Activated gamma-delta T cell treated with anti-CD3 and anti-CD28 coated beads, Interleukin-2, amount 50 U/mL, for 16 hours (primary cell): ENCODE results near the gene HNMT.
"Not testable (repeated sequence)": the region's sequence is repeated elsewhere in the genome, so short reads cannot be mapped to it uniquely, and the experiment has no call there.

ENCODE experiments used
- DNase-seq: peaks from one replicate; pipeline ENCODE4 v3.0.0-alpha.2; 2020; ENCODE audit warnings: low read depth

HNMT gene

DNA sequence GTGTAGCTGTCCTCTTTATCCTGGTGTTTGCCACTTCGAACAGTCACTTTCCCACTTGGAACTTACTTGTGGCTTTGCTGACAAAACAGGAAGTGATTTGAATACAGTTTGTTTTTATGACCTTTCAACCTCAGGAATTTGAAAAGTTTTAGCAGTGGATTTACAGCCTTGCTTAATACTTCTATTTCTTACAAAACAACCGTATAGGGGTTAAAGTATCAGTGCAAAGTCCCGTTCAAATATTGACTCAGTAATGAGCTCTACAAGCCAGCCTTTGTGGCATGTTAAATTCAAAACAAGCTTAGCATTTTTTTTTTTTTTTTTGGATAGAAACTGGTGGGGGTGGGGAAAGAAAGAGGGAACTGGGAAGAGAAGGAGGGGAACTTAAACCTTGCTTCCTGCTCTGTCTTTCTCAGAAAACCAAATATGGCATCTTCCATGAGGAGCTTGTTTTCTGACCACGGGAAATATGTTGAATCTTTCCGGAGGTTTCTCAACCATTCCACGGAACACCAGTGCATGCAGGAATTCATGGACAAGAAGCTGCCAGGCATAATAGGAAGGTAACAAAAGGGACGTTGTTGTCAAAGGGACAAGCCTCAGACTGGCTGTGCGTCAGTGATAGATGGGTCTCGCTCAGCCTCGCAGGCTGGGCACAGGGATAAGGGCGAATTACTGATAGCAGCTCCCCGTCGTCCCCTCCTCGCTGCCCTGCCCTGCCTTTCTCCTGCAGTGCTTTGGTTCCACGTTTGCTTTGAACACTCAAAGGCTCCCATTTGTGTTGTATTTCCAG lies at the start of gene HNMT:
HNMT (plus strand) TSS at position 408 of the 793 bp plus-strand sequence; CDS start at position 427, 19 bp downstream.
- no peak for DNase-seq

DNA sequence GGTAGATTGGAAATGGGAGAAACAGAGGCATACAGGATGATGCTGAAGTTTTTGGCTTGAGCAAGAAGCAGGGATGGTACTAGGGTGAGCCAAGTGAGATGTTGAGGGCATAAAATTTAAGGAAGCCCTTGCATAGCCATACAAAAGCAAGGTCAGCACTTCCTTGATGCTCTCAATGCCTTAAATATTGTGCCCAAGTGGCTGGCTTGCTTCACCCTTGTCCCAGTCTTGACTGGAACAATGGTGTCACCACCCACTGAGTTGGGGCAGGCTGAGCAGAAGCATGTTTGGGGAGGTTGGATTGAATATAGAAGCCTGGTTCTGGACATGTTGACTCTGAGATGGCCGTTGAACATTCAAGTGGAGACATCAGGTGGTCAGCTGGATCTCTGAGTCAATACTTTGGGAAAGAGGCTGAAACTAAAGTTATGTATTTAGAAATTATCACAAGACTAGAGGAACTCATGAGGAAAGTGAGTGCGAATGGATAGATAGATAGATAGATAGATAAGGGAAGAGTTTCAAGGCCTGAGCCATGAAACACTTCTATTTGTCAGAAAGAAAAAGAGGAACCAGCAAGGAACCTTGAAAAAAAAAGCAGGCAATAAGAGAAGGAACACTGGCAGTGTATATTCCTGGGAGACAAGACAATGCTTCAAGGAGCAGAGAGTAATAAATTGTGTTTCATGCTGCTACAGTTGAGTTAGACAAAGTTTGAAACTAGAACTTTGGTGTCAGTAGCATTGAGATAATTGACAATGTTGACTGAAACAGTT lies 43.0 kb upstream of the HNMT start:
- DNase-seq, result no peak

DNA sequence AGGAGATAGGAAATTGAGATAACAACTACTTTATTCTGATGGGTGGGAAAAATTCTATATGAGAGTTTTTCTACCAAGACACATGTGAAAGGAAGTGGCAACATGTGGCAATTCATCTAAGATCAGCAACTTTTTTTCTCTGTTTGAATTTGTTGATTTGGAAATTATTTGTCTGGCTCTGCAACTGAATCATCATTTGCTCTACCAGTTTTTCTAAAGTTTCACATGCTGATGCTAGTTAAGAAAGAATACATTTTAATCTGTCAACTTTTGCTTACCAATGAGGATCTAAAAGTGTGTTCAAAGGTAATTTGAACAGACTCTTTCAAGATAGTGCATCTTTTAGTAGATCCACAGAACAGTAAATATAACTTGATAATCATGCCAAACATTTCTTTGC lies 42.1 kb upstream of the HNMT start:
- DNase-seq, result not testable (repeated sequence)

DNA sequence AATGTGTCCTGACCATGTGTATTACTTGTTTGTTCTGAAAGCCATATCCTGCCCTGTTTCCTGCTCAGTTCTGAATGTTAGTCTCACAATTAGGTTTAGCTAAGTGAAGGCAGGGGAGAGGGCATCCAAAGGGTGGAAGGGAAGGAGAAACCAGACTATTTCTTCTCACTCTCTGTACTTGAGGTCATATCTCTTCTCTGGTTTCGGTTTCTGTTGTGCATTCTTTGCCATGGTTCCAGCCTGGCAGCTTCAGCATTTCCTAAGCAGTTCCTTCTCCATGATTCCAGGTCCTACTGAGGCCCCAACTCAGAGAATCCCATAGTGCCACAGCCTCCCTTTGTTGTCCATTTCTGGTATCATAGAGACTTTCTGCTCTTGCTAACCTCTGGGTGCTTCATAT lies 40.3 kb upstream of the HNMT start:
- DNase-seq, result no peak

DNA sequence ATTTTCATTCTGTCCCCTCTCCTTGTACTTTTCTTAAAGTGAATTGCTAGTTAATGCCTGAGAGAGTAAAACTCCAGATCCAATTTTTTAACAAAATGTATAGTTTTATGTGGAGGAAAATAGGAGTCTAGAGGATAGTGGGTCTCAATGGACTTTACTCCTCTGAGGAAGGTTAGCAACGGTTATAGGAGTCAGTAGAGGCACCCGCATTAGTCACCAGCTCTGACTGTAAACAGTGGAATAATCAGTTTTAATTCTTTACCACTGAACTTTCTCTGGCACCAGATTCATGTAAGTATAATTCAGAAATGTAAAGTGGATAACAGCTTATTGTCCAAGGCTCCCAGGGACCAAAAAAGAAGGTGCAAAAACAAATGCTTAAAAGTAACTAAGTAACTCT lies 38.7 kb upstream of the HNMT start:
- no peak for DNase-seq

DNA sequence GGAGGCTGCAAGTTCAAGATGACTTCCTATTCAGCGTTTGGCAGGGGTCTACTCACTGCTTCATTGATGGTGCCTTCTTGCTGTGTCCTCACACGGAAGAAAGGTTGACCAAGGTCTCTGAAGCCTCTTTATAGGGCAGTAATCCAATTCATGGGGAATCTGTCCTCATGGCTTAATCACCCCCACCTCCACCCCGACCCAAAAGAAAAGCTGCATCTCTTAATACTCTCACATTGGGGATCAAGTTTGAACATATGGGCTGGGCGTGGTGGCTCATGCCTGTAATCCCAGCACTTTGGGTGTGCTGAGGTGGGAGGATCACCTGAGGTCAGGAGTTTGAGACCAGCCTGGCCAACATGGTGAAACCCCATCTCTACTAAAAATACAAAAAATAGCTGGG lies 36.4 kb upstream of the HNMT start:
- DNase-seq, result no peak

DNA sequence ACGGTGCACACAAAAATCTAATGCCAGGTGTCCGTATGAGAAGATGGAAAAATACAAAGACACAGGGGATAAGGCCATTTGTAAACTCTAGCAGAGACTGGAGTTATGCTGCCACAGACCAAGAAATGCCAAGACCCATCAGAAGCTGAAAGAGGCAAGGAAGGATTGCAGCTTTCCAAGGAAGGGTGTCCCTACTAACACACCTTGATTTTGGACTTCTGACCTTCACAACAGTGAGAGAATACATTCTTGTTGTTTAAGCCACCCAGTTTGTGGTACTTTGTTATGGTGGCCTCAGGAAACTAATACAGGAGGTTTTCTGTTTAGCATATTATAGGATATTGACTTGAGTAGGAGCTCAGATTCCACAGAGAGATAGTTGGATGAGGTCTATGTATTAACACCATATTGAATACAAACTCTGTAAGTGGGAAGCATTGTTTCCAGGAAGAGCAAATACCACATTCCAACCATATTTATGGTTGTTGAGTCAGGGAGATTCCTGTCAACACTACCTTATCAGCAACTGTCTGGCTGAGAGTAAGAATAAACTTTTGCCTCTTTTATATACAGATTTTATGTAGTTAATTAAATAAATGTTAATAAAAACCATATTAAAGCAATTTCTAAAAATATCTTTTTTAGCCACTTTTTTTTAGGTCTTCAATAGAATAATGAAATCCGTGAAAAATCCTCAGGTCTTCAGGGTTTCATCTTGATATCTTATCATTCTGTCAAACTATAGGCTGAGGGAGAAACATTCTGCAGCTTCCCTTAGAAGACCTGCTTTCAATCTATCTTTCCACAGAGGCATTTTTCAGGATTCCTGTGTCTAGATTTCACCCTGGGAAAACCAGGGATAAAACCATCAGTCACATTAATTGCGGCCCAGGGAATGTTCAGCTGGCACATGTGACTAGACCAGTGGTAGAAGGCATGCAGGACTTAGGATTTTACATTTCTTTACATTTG lies 35.4 kb upstream of the HNMT start:
- no peak for DNase-seq

DNA sequence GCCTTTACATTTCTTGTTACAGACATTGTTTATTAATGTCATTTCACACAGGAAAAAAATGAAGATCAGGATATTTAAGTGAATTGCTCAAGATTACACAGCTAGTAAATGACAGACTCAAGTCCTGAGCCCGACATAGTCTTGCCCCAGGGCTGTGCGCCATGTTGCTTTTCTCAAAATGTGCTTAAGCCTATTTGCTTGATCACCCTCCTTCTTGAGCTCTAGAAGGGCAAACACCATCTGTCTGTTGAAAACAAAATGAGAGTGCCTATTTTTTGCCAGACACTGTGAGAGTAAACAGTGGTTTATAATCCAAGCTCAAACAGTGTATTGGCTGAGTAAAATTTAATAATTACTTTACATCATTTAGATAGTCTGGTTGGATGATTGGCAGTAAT lies 34.8 kb upstream of the HNMT start:
- DNase-seq, result no peak

DNA sequence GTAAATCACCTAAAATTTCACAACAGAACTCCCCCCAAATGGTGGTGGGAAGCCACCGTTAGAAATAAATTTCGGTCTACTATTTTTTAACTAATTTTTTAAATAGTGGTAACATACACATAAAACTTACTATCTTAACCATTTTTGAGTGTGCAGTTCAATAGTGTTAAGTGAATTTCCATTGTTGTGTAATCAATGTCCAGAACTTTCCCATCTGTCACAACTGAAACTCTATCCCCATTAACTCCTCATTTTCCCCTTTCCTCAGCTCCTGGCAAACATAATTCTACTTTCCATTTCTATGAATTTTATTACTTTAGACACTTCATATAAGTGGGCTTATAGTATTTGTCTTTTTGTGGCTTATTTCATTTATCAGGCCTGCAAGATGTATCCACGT lies 34.1 kb upstream of the HNMT start:
- DNase-seq, result no peak

DNA sequence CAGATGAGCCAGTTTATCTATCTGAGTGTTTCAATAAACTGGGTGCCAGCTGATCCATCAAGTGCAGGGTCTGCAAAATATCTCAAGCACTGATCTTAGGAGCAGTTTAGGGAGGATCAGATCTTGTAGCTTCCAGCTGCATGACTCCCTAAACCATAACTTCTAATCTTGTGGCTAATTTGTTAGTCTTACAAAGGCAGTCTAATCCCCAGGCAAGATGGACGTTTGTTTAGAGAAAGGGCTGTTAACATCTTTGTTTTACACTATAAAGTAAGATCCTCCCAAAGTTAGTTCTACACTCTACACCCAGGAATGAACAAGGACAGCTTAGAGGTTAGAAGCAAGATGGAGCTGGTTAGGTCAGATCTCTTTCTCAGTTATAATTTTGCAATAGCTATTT lies 28.7 kb upstream of the HNMT start:
- no peak for DNase-seq

DNA sequence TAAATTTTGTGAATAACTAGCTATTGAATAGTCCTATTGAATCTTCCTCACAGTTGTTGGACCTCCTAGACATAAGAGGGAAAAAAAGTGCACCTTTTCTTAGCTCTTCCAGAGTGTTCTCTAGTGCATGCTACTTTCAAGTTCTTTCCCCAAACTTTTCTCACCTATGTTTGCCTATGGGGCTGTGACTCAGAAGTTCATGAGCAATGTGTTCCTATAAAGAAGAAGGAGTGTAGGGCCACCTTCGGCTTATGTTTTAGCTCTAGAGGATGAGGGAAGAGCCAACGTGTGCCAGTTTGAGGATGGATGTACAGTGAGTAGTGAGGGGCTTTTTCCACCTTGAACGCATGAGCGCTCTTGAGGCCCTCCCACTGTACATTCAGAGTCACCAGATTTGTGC lies 27.0 kb upstream of the HNMT start:
- DNase-seq, result no peak

DNA sequence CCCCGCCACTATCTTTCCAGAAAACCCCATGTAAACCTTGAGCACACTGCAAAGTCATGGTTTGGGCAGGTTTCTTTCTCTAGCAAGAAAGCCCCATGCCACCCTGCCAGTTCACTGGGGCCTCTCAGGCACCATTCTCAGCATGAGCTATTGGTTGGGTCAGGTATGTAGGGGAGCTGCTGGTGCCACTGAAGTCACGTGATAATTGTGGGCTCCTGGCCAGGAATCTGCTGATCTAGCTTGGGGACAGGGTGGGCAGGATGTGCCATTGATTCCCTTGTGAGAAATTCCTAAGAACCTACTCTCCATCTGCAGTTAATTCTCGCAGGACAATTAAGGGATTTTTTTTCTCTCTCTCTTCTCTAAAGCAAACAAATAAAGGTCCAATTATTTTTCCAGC lies 26.5 kb upstream of the HNMT start:
- DNase-seq, result no peak

DNA sequence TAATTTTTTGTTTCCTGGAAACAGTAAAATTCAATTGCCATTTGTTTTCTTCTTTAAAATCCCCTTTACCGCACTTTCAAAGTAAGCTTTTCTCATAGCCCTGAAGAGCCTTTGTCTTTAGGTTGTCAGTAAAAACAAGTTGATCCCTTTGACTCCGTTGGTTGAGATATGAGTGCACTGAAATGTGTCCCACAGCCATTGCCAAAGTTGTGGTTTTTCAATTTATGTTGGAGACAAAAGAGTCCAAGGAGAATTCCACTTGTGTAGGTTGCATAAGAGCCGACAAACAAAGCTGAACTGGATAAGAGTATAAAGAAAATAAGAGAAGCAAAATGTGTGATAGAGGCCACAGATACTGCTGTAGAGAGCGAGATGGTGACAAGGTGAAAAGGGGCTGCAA lies 26.1 kb upstream of the HNMT start:
- no peak for DNase-seq

DNA sequence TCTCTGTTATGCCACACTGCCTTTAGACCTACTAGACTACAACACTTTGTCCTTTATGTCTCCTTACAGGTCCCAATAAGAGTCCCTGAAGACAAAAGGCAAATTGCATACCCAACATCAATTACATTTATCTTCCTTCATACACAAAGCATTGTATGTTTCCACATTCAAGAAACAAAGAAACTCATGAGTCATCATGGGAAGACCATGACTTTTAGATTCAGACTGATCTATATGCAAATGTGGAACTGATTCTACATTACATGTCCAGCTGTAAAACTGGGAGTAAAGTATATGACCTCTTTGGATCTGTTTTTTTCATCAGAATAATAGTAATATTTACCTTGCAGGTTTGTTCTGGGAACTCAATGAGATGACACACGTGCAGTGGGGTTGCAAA lies 25.2 kb upstream of the HNMT start:
- no peak for DNase-seq

DNA sequence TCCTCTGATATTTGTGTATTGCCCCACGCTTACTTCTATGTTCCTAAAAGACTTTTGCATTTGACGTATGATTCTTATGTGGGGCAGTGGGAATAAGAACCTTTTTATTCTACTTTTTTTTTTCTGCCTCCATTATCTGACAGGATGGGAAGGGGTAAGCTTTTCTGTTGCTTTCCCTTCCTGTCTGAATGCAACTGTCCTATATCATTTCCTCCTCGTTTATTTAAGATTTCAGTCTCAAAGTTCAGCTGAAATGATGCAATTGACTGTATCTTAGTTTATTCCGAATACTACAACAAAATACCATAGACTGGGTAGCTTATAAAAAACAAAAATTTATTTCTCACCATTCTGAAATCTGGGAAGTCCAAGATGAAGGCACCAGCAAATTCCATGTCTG lies 24.1 kb upstream of the HNMT start:
- DNase-seq, result no peak

DNA sequence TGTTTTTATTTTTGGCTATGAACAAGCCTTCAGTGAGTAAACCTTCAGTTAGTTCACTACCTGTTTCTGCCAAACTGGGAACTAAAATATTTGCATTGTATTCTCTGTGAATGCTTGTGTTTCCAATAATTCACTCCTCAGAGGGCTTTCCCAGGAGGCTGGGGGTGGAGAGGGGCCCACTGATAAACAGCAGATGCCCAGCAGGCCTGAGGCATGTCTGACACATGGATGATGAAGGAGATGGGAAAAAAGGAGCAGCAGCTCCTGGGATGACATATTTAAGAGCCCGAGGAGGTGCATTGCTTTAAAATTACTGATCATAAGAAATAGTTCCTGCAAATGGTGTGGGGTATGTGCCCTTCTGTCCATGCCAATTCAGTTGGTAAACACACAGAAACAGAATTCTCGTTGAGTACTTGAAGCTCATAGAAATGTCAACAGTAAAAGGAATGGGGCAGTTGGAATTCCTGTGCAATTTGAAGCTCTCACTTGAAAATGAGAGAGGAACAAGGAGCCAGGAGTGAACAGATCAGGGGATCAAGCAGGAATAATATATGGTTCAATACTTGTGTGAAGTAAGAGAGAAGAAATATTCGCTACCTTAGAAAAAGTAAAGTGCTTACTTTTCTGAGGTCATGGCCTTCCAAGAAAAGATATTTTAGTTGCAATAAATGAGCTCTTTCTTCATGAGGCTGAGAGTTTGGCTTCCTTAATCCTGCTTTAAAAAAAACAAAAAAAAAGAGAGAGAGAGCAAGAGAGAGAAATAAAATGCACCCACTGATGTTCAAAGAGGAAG lies 22.0 kb upstream of the HNMT start:
- no peak for DNase-seq

DNA sequence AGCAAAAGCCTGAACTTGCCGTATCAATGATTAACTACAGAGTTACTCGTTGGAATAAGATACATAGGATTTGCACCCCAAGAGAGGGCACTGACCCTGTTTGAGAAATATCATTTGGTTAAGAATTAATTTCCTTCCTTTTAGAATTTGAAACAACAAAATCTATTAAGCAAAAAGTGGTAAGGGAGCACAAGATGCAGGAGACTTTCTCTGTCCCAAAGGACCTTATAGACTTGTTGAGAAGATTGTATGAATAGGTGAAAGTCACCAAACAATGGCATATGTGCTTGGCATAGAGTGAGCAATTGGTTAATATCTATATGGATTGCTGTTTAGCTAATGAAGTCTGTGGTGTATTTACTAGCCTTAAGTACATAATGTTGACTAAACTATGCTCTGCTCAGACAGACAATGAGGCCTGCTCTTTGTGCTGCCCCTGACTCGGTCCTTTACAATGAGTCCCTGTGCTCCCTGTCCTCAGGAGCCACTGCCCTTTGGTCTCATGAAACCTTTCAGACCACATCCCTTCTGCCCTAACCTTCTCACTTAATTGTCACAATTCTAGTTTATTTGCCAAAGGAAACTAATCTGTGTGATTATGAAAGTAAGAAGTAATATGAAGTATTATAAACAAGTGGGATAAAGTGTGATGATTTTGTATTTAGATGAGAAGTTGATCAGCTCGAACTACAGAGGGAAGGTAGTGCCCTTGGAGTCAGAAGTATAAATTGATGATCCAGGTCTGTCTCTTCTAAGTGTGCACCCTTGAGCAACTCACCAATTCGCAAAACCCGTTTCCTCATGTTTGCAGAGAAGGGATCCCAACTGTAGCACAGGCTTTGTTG lies 21.2 kb upstream of the HNMT start:
- DNase-seq, result no peak

DNA sequence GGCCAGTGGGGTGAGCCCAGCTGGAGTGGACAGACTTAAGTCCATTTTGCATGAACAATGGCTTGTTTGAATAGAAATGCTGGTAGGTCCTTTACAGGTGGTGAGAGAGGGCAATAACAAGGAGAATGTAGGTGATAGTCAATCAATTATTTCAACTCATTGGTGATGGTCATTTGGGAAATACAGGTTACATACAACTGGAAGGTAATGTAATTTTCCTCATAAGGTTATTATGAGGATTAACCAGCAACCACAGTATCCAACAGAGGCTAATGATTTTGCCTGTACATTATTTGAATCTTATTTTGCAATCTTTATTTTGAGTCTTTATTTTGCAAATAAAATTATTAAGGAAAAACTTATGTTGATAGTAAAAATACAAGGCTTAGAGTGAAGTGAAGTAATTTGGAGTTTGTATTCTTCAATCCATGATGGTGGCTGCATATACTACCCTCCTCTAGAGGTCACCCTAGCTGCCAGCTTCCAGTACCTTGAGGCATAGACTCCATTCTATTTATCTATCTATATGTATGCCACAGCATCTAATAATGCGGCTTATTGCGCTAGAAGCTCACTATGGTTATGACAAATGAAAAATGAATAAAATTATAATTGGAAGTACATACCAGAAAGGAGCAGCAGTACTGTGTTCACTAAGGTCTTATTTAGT lies 20.5 kb upstream of the HNMT start:
- no peak for DNase-seq

DNA sequence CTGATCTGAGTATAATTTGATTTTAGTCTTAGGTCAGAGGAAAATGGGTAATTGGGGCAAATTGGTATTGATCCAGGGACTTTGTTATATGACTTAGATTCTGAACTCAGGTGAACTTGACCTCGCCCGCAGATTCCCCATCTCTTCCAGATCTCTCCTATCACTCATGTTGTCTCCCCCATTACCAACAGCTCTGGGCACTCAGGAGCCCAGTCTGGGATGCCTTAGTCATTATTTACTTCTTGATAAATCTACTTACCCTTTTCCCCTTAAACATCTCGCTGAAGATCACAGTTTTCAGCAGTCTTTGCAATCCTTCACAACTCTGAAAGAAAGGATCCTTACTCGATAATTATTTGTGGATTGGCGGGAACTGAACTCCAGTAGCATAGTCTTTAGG lies 19.6 kb upstream of the HNMT start:
- DNase-seq, result no peak

DNA sequence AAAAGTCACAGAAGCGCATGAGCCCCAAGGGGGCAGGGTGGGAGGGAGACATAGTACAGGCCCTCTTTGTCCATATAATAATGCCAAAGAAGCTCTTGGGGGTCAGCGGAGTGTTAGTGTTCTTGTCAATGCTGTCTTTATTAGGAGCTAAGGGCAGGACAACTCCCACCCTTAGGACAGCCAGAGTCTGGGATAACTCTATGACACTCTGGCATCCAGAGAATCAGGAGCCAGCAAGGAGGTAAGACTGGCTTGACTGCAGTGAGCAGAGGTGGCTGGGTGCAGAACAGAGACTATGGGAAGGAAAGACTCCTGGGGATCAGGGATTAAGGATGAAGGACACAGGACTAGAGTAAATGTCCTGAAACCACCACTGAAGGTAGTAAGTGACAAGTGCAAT lies 19.0 kb upstream of the HNMT start:
- no peak for DNase-seq
